ENCODE measurements around the gene PABPN1. TPM values are rescaled to one million over a fixed set of nuclear protein-coding genes. Genes with fewer than 3 reads are reported as not detected.

Gene PABPN1
- total and polyA plus RNA-seq, 2 of the 13 experiments (the other 11 are each of a cell fraction or from before 2014, with no cell fraction given), result 233 to 524 TPM

DNA sequence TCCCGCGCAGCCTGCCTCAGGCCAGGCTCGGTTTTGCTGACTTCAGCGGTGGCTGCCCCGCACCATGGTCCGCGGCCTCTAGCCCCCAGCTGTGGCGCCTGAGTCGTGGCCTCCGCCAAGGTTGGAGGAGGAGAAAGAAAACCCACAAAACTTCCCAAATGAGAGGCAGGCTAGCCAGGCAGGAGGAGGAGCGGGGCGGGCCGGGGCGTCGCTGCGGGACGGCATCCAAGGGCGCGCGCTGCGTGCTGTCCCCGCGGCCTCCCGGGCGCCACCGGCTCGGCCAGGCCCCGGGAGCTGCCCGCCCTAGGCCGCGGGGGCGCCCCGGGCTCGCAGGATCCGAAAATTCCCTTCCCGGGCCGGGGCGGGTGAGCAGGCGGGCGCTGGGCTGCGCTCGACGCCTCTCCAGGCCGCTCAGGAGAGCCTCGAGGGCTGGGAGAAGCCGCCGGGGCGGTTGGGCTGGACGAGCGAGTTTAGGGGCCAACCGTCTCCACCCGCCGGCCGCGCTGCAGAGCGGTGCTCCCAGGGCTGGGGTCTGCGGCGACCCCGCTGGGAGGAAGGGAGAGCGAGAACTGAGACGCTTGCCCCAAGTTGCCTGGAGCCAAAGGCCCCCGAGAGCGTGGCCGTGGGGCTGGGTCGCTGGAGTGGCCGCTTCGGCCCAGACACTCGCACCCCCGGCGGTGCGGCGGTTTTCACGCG lies 43.9 kb downstream of the PABPN1 start, which contains the start of gene EFS:
Gene EFS, minus strand, starts transcription at position 137 of the 696 bp plus-strand sequence. CDS start 147 bp downstream, outside the sequence.
- Histone ChIP-seq H3K27ac (ENCODE audit: extremely low read length, insufficient read depth, low read length) (no peak within 1 kb of the TSS), H3K79me2 (ENCODE audit: insufficient read depth, low read length) (no peaks in the 10 kb centered on the region), H3K4me1 (ENCODE audit: insufficient read depth, low read length) (peaks cover 9% of the 10 kb centered on the region; the same call in 1 of the 2 replicates), H4K20me1 (ENCODE audit: insufficient read depth, low read length) (no peaks in the 10 kb centered on the region), H3K9ac (ENCODE audit: insufficient read depth, low read depth, low read length) (no peak within 1 kb of the TSS), H3K27me3 (ENCODE audit: control insufficient read depth in 1 of 2, insufficient read depth in 2 of 2, low read length in 2 of 2) (peaks cover 46 to 94% of the 10 kb centered on the region in 2 experiments), H3K4me2 (ENCODE audit: low read depth, low read length) (no peak within 1 kb of the TSS), H3K9me3 (ENCODE audit: low read length) (no peaks in the 10 kb centered on the region), H2AFZ (ENCODE audit: low read length) (no peak within 1 kb of the TSS), H3K36me3 (replicated peaks in 1 of 2; ENCODE audit: control insufficient read depth in 1 of 2, insufficient read depth in 2 of 2, low read length in 2 of 2) (no peaks in the 10 kb centered on the region), H3K4me3 (replicated peaks in 1 of 3; ENCODE audit: insufficient read depth in 1 of 3, low read depth in 2 of 3, low read length in 3 of 3) (no peak within 1 kb of the TSS)
- ATAC-seq, result no peak; the same call in 1 of the 3 replicates
- WGBS (ENCODE audit: low lambda C conversion rate), result 12% methylated on average over 73 of the region's 74 CpGs
- in situ Hi-C loops (cut with HindIII; ENCODE audit: extremely low pct_ligation_motif_present, low pct_unique_long_range_greater_than_20kb) (no loop called here), intact Hi-C loops (cut with micrococcal nuclease; ENCODE audit: unreplicated experiment) (no loop called here)
- FAIRE-seq, result no peak
- POLR2A ChIA-PET, result no interaction called here
- CTCF ChIA-PET (ENCODE audit: low intra/inter-chr PET ratio, low total read pairs), result no interaction called here
- no TSS peak for BruUV-seq (replicated peaks)
- no peak for DNase-seq (ENCODE audit: low spot score)
- TF ChIP-seq ERF (CRISPR knock-in tag; IDR thresholded peaks at IDR 0.05) (no peak), ZNF768 (CRISPR knock-in tag; IDR thresholded peaks at IDR 0.05) (no peak), NR2C2 (CRISPR knock-in tag; IDR thresholded peaks at IDR 0.05; ENCODE audit: borderline replicate concordance) (no peak), IKZF1 (IDR thresholded peaks at IDR 0.05) (no peak), HNF4A (CRISPR knock-in tag; IDR thresholded peaks at IDR 0.05) (no peak), SP1 (IDR thresholded peaks at IDR 0.05) (no peak), SP1 (CRISPR knock-in tag; IDR thresholded peaks at IDR 0.05) (no peak), TMF1 (CRISPR knock-in tag; IDR thresholded peaks at IDR 0.05; ENCODE audit: low read depth) (0 out of 2 replicates have a peak, but pooled peaks have one; percentile 33), HIVEP1 (CRISPR knock-in tag; IDR thresholded peaks at IDR 0.05) (no peak), PRPF4 (IDR thresholded peaks at IDR 0.05; ENCODE audit: low read depth, low read length, poor library complexity, severe bottlenecking) (no peak), ZNF484 (CRISPR knock-in tag; IDR thresholded peaks at IDR 0.05; ENCODE audit: borderline replicate concordance, low read depth) (no peak), CBX1 (IDR thresholded peaks at IDR 0.05; ENCODE audit: low read depth) (no peak), PCBP2 (optimal IDR thresholded peaks at IDR 0.05; ENCODE audit: low read depth, low read length, poor library complexity, severe bottlenecking) (no peak), RORA (CRISPR knock-in tag; IDR thresholded peaks at IDR 0.05) (no peak)
- TF ChIP-seq, protein P1, sequence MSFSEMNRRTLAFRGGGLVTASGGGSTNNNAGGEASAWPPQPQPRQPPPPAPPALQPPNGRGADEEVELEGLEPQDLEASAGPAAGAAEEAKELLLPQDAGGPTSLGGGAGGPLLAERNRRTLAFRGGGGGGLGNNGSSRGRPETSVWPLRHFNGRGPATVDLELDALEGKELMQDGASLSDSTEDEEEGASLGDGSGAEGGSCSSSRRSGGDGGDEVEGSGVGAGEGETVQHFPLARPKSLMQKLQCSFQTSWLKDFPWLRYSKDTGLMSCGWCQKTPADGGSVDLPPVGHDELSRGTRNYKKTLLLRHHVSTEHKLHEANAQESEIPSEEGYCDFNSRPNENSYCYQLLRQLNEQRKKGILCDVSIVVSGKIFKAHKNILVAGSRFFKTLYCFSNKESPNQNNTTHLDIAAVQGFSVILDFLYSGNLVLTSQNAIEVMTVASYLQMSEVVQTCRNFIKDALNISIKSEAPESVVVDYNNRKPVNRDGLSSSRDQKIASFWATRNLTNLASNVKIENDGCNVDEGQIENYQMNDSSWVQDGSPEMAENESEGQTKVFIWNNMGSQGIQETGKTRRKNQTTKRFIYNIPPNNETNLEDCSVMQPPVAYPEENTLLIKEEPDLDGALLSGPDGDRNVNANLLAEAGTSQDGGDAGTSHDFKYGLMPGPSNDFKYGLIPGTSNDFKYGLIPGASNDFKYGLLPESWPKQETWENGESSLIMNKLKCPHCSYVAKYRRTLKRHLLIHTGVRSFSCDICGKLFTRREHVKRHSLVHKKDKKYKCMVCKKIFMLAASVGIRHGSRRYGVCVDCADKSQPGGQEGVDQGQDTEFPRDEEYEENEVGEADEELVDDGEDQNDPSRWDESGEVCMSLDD (CRISPR knock-in tag; IDR thresholded peaks at IDR 0.05; ENCODE audit: borderline replicate concordance), result no peak
- TF ChIP-seq, protein P2, sequence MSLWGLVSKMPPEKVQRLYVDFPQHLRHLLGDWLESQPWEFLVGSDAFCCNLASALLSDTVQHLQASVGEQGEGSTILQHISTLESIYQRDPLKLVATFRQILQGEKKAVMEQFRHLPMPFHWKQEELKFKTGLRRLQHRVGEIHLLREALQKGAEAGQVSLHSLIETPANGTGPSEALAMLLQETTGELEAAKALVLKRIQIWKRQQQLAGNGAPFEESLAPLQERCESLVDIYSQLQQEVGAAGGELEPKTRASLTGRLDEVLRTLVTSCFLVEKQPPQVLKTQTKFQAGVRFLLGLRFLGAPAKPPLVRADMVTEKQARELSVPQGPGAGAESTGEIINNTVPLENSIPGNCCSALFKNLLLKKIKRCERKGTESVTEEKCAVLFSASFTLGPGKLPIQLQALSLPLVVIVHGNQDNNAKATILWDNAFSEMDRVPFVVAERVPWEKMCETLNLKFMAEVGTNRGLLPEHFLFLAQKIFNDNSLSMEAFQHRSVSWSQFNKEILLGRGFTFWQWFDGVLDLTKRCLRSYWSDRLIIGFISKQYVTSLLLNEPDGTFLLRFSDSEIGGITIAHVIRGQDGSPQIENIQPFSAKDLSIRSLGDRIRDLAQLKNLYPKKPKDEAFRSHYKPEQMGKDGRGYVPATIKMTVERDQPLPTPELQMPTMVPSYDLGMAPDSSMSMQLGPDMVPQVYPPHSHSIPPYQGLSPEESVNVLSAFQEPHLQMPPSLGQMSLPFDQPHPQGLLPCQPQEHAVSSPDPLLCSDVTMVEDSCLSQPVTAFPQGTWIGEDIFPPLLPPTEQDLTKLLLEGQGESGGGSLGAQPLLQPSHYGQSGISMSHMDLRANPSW (CRISPR knock-in tag; IDR thresholded peaks at IDR 0.05; ENCODE audit: borderline replicate concordance), result no peak
- TF ChIP-seq, protein P3, sequence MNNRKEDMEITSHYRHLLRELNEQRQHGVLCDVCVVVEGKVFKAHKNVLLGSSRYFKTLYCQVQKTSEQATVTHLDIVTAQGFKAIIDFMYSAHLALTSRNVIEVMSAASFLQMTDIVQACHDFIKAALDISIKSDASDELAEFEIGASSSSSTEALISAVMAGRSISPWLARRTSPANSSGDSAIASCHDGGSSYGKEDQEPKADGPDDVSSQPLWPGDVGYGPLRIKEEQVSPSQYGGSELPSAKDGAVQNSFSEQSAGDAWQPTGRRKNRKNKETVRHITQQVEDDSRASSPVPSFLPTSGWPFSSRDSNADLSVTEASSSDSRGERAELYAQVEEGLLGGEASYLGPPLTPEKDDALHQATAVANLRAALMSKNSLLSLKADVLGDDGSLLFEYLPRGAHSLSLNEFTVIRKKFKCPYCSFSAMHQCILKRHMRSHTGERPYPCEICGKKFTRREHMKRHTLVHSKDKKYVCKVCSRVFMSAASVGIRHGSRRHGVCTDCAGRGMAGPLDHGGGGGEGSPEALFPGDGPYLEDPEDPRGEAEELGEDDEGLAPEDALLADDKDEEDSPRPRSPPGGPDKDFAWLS (CRISPR knock-in tag; IDR thresholded peaks at IDR 0.05; ENCODE audit: borderline replicate concordance), result no peak
